ENCODE data around the gene NAGK.
"Not testable (repeated sequence)": the region's sequence is repeated elsewhere in the genome, so short reads cannot be mapped to it uniquely, and the experiment has no call there.

NAGK gene

DNA sequence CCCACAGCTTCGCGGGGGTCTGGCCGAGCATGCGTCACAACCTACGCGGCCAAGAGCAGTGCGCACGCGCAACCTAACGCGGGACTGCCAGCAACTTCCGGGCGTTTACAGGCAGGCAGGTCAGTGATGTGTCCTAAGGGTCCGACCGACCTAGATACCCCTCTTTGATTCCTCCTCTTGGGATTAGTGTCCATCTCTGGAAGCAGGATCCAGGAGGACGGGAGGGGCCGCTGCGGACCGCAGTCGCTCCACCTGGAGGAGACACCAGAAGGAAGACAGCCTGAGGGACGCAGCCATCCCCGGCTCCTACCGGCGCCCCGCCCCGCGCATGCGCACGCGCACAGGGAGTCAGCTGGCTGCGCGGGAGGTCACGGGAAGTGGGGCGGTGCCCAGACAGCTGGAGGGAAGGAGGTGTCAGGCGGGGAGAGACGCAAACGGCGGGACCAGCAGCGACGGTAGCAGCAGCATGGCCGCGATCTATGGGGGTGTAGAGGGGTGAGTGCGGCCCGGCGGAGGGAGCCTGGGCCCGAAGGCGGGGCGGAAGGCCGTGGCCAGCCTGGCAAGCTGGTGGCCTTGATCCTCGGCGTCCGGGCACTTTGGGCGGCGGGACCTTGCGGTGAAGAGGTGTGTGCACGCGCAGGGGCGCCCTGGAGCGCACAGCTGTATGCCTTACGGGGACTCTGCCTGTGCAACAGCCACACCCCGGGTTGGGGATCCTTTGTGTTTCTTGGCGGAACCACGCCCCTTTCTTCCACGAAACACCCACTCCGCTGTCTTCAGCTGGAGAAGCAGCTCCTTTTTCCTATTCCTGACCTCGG, at the start of gene NAGK:
Gene NAGK, plus strand, starts transcription at position 431 of the 818 bp plus-strand sequence. Its CDS starts 36 bp downstream, at position 467.
- no peaks in the 10 kb centered on the region for H3K36me3 ChIP-seq (ENCODE audit: control insufficient read depth, insufficient read depth, low read length)
- H3K9ac ChIP-seq (ENCODE audit: low read length): peak within 1 kb of the TSS; percentile 95
- peaks cover 24% of the 10 kb centered on the region for H3K4me1 ChIP-seq (ENCODE audit: control insufficient read depth, insufficient read depth, low read length)

DNA sequence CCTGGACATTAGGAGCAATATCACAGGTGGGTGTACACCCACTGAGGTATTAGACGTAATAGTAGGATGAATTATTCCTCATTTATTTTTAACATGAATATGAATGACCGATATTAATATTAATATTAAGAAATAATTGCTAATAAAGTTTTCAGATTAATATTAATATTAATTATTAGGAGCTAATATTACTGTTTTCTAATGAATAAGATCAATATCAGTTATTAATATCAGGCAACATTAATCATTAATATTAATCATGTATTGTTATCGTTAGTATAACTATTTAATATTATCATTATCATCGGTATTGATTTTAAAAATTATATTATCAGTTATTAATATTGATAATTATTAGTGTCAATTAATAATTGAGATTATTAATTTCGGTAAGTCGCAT, 48.5 kb upstream of the NAGK start:
- H3K4me1 ChIP-seq (ENCODE audit: control insufficient read depth, insufficient read depth, low read length); H3K36me3 ChIP-seq (ENCODE audit: control insufficient read depth, insufficient read depth, low read length); H3K9me3 ChIP-seq (ENCODE audit: control insufficient read depth, low read length); H3K4me3 ChIP-seq (ENCODE audit: low read length); H3K27me3 ChIP-seq (ENCODE audit: control insufficient read depth, insufficient read depth, low read length); H3K9ac ChIP-seq (ENCODE audit: low read length): not testable (repeated sequence)

More for the DNA sequence above, at the start of gene NAGK:
- Histone ChIP-seq H3K9me3 (ENCODE audit: control insufficient read depth, low read length) (no peaks in the 10 kb centered on the region), H3K4me3 (ENCODE audit: low read length) (peak within 1 kb of the TSS; percentile 93), H3K27me3 (ENCODE audit: control insufficient read depth, insufficient read depth, low read length) (no peaks in the 10 kb centered on the region)

DNA sequence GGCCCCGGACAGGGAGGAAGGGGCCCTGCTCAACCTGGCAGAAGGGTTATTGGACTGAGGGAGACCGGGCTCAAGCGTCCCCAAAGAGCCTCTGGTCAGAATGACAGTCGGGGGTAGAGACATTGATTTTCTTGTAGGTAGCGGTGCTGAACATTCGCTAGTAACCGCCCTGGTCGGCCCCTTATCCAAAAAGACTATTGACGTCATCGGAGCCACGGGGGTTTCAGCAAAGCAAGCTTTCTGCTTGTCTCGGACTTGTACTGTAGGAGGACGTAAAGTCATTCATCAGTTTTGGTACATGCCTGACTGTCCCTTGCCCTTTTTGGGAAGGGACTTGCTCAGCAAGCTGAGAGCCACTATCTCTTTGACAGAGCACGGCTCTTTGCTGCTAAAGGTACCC, 47.1 kb upstream of the NAGK start:
- H3K9me3 ChIP-seq (ENCODE audit: control insufficient read depth, low read length); H3K9ac ChIP-seq (ENCODE audit: low read length); H3K4me3 ChIP-seq (ENCODE audit: low read length): not testable (repeated sequence)

DNA sequence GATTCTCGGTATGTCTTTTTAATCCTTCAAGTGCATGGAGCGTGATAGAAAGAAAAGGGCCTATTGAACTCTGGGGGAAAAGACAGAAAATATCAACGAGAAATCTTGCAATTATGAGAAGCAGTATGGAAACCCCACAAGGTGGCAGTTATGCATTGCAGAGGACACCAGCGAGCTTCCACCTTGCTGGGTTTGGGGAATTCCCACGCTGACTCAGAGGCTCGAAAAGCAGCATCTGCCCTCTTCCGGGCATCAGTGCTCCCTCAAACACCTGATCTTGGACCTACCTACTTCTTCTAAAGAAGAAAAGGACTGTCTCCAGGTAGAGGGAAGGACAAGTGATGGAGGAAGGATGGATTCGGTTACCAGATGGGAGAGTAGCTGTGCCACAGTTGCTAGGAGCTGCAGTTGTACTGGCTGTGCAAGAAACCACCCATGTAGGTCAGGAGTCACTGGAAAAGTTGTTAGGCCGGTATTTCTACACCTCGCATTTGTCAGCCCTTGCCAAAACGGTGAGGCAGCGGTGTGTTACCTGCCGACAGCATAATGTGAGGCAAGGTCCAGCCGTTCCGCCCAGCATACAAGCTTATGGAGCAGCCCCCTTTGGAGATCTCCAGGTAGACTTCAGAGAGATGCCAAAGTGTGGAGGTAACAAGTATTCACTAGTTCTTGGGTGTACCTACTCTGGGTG, 44.8 kb upstream of the NAGK start:
- H3K4me3 ChIP-seq (ENCODE audit: low read length); H3K36me3 ChIP-seq (ENCODE audit: control insufficient read depth, insufficient read depth, low read length); H3K27me3 ChIP-seq (ENCODE audit: control insufficient read depth, insufficient read depth, low read length); H3K9ac ChIP-seq (ENCODE audit: low read length); H3K4me1 ChIP-seq (ENCODE audit: control insufficient read depth, insufficient read depth, low read length); H3K9me3 ChIP-seq (ENCODE audit: control insufficient read depth, low read length): not testable (repeated sequence)

More for the DNA sequence above, 47.1 kb upstream of the NAGK start:
- not testable (repeated sequence) for H3K4me1 ChIP-seq (ENCODE audit: control insufficient read depth, insufficient read depth, low read length); H3K36me3 ChIP-seq (ENCODE audit: control insufficient read depth, insufficient read depth, low read length); H3K27me3 ChIP-seq (ENCODE audit: control insufficient read depth, insufficient read depth, low read length)

DNA sequence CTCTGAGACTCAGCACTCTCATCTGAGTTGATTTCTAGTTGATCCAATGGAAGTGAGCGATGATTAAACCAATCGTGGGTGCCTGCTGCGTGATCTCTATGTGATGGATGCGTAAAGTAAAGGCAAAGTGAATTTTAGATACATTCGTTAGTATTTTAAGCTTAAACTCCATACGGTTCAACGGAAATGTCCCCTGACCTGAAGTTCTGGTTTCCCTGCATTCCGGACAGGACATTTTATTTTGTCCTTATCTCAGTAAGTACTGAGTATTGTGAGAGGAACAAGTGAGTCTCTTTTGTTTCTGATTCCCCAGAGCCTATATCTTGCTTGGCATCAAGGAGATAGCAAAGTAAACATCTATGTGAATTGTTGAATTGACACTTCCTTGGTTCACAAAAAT, 32.2 kb upstream of the NAGK start:
- not testable (repeated sequence) for H3K4me1 ChIP-seq (ENCODE audit: control insufficient read depth, insufficient read depth, low read length); H3K36me3 ChIP-seq (ENCODE audit: control insufficient read depth, insufficient read depth, low read length); H3K27me3 ChIP-seq (ENCODE audit: control insufficient read depth, insufficient read depth, low read length); H3K9ac ChIP-seq (ENCODE audit: low read length); H3K4me3 ChIP-seq (ENCODE audit: low read length); H3K9me3 ChIP-seq (ENCODE audit: control insufficient read depth, low read length)

DNA sequence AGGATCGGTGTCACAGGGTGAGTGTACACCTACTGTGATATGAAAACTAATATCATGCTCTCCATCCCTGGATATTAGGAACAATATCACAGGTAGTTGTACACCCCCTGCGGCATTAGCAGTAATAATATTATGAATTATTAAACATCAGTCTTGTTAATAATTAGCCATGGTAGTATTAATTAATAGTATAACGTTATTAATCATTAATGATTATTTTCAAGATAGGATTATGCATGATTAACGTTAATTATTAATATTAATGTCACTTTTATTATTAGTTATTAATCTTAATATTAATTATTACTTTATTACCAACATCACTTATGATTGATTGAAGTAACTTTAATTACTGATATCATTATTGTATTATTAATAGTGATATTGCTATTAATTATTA, 26.2 kb upstream of the NAGK start:
- no peaks in the 10 kb centered on the region for H3K36me3 ChIP-seq (ENCODE audit: control insufficient read depth, insufficient read depth, low read length)
- H3K9me3 ChIP-seq (ENCODE audit: control insufficient read depth, low read length): no peaks in the 10 kb centered on the region
- no peaks in the 10 kb centered on the region for H3K27me3 ChIP-seq (ENCODE audit: control insufficient read depth, insufficient read depth, low read length)

DNA sequence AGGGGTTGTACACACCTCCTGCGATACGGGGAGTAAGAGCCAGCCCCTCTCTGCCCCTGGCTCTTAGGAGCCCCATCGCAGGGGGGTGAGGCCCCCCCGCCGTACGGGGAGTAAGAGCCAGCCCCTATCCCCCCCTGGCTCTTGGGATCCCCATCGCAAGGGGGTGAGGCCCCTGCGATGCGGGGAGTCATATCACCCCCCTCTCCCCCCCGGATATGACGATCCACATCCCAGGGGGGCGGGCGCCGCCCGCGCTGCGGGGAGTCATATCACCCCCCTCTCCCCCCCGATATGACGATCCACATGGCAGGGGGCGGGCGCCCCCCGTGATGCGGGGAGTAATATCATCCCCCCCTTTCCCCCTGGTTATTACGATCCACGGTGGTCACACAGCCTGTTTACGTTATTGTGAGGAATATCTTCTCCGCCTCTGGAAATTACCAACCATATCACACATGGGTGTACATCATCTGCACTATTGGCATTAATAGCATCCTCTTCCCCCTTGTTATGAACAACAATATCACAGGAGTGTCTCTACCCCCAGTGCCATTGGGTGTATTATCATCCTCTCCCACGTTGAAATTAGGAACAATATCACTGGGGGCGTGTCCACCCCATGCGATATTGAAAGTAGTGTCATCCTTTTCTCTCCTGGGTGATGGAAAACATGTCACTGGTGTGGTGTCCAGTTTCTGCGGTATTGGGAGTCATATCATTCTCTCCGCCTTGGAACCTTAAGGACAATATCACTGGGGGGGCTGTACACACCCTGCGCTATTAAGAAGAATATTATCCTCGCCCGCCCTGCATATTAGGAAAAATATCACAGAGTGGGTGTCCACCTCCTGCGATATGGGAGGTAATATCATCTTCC, 24.7 kb upstream of the NAGK start:
- no peaks in the 10 kb centered on the region for H3K4me1 ChIP-seq (ENCODE audit: control insufficient read depth, insufficient read depth, low read length)
- H3K9me3 ChIP-seq (ENCODE audit: control insufficient read depth, low read length): no peaks in the 10 kb centered on the region
- H3K36me3 ChIP-seq (ENCODE audit: control insufficient read depth, insufficient read depth, low read length): no peaks in the 10 kb centered on the region
- no peak overlapping the region for H3K9ac ChIP-seq (ENCODE audit: low read length)
- H3K4me3 ChIP-seq (ENCODE audit: low read length): no peak overlapping the region
- no peaks in the 10 kb centered on the region for H3K27me3 ChIP-seq (ENCODE audit: control insufficient read depth, insufficient read depth, low read length)

More for the DNA sequence above, 26.2 kb upstream of the NAGK start:
- Histone ChIP-seq H3K4me1 (ENCODE audit: control insufficient read depth, insufficient read depth, low read length) (no peaks in the 10 kb centered on the region), H3K4me3 (ENCODE audit: low read length) (no peak overlapping the region), H3K9ac (ENCODE audit: low read length) (no peak overlapping the region)

DNA sequence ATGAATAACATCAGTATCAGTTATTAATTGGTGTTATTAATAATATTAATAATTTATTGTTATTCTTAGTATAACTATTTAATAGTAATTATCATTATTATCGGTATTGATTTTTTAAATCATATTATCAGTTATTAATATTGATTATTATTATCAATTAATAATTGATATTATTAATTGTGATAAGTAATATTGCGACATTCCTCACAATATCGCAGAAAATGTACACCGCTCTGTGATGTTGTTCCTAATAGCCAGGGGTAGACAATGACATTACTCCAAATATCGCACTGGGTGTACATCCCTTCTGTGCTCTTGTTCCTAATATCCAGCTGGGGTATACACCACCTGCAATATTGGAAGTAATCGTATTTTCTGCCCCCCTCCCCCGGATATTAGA, 23.3 kb upstream of the NAGK start:
- Histone ChIP-seq H3K9ac (ENCODE audit: low read length) (no peak overlapping the region), H3K9me3 (ENCODE audit: control insufficient read depth, low read length) (no peaks in the 10 kb centered on the region), H3K4me1 (ENCODE audit: control insufficient read depth, insufficient read depth, low read length) (peaks cover 8% of the 10 kb centered on the region), H3K27me3 (ENCODE audit: control insufficient read depth, insufficient read depth, low read length) (no peaks in the 10 kb centered on the region), H3K4me3 (ENCODE audit: low read length) (no peak overlapping the region), H3K36me3 (ENCODE audit: control insufficient read depth, insufficient read depth, low read length) (no peaks in the 10 kb centered on the region)

DNA sequence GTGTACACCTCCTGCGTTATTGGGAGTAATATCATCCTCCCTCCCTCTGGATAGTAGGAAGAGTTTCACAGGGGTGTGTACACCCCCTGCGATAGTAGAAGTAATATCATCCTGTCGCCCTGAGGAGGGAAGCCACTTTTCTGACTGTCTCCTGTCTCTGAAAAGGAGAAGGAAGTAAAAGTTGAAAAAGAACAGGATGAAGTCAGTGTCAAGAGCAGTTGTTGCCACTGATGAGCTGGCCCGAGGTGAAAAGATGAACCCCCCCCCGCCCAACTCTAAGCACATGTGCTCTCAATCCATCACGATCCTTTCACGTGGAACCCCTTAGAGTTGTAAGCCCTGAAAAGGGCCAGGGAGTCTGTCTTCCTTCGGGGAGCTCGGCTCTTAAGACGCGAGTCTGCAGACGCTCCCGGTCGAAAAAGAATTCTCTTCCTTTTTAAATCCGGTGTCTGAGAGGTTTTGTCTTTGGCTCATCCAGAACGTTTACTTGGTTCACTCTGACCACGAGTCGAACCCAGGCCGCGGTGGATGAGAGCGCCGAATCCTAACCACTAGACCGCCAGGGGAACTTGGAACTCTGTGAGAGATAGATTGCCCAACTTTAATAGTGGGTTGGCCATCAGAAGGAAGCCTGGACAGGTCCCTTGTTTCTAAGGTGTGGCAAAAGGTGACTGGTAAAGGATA, 22.4 kb upstream of the NAGK start:
- H3K9ac ChIP-seq (ENCODE audit: low read length): no peak overlapping the region
- H3K36me3 ChIP-seq (ENCODE audit: control insufficient read depth, insufficient read depth, low read length): no peaks in the 10 kb centered on the region

DNA sequence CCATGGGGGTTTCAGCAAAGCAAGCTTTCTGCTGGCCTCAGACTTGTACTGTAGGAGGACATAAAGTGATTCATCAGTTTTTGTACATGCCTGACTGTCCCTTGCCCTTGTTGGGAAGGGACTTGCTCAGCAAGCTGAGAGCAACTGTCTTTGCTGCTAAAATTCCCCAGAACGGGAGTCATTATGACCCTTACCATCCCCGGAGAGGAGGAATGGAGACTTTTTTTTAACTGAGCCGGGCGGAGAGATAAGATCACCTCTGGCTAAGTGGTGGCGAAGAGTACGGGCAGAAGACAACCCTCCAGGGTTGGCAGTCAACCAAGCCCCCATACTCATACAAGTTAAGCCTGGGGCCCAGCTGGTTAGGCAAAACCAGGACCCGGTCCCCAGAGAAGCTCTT, 20.4 kb upstream of the NAGK start:
- Histone ChIP-seq H3K9ac (ENCODE audit: low read length) (no peak overlapping the region), H3K27me3 (ENCODE audit: control insufficient read depth, insufficient read depth, low read length) (no peaks in the 10 kb centered on the region), H3K36me3 (ENCODE audit: control insufficient read depth, insufficient read depth, low read length) (no peaks in the 10 kb centered on the region), H3K4me1 (ENCODE audit: control insufficient read depth, insufficient read depth, low read length) (peaks cover 8% of the 10 kb centered on the region), H3K4me3 (ENCODE audit: low read length) (no peak overlapping the region), H3K9me3 (ENCODE audit: control insufficient read depth, low read length) (no peaks in the 10 kb centered on the region)

More for the DNA sequence above, 22.4 kb upstream of the NAGK start:
- no peaks in the 10 kb centered on the region for H3K9me3 ChIP-seq (ENCODE audit: control insufficient read depth, low read length)
- H3K4me3 ChIP-seq (ENCODE audit: low read length): no peak overlapping the region
- no peaks in the 10 kb centered on the region for H3K27me3 ChIP-seq (ENCODE audit: control insufficient read depth, insufficient read depth, low read length)
- H3K4me1 ChIP-seq (ENCODE audit: control insufficient read depth, insufficient read depth, low read length): peaks cover 8% of the 10 kb centered on the region

DNA sequence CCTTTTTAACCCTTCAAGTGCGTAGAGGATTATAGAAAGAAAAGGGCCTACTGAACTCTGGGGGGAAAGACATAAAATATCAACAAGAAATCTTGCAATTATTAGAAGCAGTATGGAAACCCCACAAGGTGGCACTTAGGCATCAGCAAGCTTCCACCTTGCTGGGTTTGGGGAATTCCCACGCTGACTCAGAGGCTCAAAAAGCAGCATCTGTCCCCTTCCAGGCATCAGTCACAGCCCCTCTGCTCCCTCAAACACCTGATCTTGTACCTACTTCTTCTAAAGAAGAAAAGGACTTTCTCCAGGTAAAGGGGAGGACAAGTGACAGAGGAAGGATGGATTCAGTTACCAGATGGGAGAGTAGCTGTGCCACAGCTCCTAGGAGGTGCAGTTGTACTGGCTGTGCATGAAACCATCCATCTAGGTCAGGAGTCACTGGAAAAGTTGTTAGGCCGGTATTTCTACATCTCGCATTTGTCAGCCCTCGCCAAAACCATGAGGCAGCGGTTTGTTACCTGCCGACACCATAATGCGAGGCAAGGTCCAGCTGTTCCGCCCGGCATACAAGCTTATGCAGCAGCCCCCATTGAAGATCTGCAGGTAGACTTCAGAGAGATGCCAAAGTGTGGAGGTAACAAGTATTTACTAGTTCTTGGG, 18.6 kb upstream of the NAGK start:
- H3K27me3 ChIP-seq (ENCODE audit: control insufficient read depth, insufficient read depth, low read length); H3K4me3 ChIP-seq (ENCODE audit: low read length); H3K9me3 ChIP-seq (ENCODE audit: control insufficient read depth, low read length); H3K9ac ChIP-seq (ENCODE audit: low read length); H3K4me1 ChIP-seq (ENCODE audit: control insufficient read depth, insufficient read depth, low read length); H3K36me3 ChIP-seq (ENCODE audit: control insufficient read depth, insufficient read depth, low read length): not testable (repeated sequence)

Data from mucosa of stomach (tissue), 1 donor.